Endometrium (tissue), 2 donors: ENCODE results near the gene NCF4.

ENCODE experiments used
- FAIRE-seq: peaks from 2 replicates; lab custom pipeline; 2012; peaks lifted over from hg19 to GRCh38; lab: Jason Lieb, UNC
- donor health status: control.
- donor health status: control.

The NCF4 gene

GRCh38 chr22:36922711-36923110 is 61.9 kb downstream of the NCF4 start:
- no peak for FAIRE-seq

GRCh38 chr22:36923131-36923788 is 62.5 kb downstream of the NCF4 start:
- no peak for FAIRE-seq

GRCh38 chr22:36924151-36924698 is 63.4 kb downstream of the NCF4 start:
- no peak for FAIRE-seq

GRCh38 chr22:36925388-36926290 is 64.8 kb downstream of the NCF4 start:
- FAIRE-seq = no peak

GRCh38 chr22:36926309-36926708 is 65.5 kb downstream of the NCF4 start:
- FAIRE-seq = no peak

- no peak for FAIRE-seq
These were observed 66.1 kb downstream of the NCF4 start for GRCh38 chr22:36926721-36927435.
